Ovary (tissue), 3 donors: Measurements from ENCODE around the gene FAM209A.

Experiments
- CTCF ChIP-seq, 3 donors: fragments of 450-650 bp in 2 of 3; fragments of 200-600 bp in 1 of 3; IDR thresholded peaks; one replicate each; pipeline versions ENCODE4 v1.5.1 to v1.8.0; 2016 to 2022; ENCODE audit warnings: antibody characterized with exemption in 3 of 3, mild to moderate bottlenecking in 1 of 3
- EP300 ChIP-seq: sonication (generic); formaldehyde crosslinking; IDR thresholded peaks from one replicate; pipeline ENCODE4 v1.6.1; 2017; ENCODE audit warnings: antibody characterized with exemption
- POLR2A ChIP-seq: fragments of 450-650 bp; IDR thresholded peaks from one replicate; pipeline ENCODE4 v1.6.1; 2017; ENCODE audit warnings: antibody characterized with exemption, mild to moderate bottlenecking, moderate library complexity
- donor health status: DM: no; HTN: no; CAD: no.

GRCh38 chr20:56518126-56518525, 6.4 kb upstream of the FAM209A start:
- TF ChIP-seq CTCF (IDR thresholded peaks at IDR 0.05), result no peak
- TF ChIP-seq POLR2A, result no peak
- no peak for TF ChIP-seq EP300
